Motor neuron (in vitro differentiated cells): ENCODE data around the gene SKOR1. TPM values are rescaled to one million over a fixed set of nuclear protein-coding genes. Genes with fewer than 3 reads are reported as not detected.

Source experiments
- ATAC-seq, 8 experiments: fragments of 200-7000 bp; cut with Tn5 transposase; replicated peaks in 6 of 8; 2 replicates each; pipeline ENCODE4 v1.8.0; 2021; ENCODE audit warnings: mild to moderate bottlenecking in 8 of 8, moderate library complexity in 8 of 8
- H3K27ac ChIP-seq, 2 donors: fragments of 250-450 bp; sonication (Bioruptor Pico); 2 replicates each; pipeline ENCODE4 v1.9.0; 2021; ENCODE audit warnings: antibody characterized with exemption in 2 of 2, mild to moderate bottlenecking in 2 of 2, moderate library complexity in 1 of 2
- H3K4me1 ChIP-seq, 2 donors: fragments of 250-450 bp; sonication (Bioruptor Pico); replicated peaks in 1 of 2; 2 replicates each; pipeline ENCODE4 v1.6.1; 2021; ENCODE audit warnings: antibody characterized with exemption in 2 of 2, mild to moderate bottlenecking in 2 of 2, moderate library complexity in 1 of 2
- H3K4me3 ChIP-seq, 5 donors: fragments of 250-450 bp; sonication (Bioruptor Pico); 2 replicates each; pipeline ENCODE4 v1.9.0; 2021; ENCODE audit warnings: antibody characterized with exemption in 5 of 5, mild to moderate bottlenecking in 5 of 5, moderate library complexity in 4 of 5
- WGBS, 10 experiments: fragments of 450-650 bp; shearing (Covaris generic); methylation state at CpG; one replicate each; pipeline ENCODE4 v1.0.0; 2022; 5-methylcytosine and 5-hydroxymethylcytosine counted together
- in situ Hi-C, 9 experiments: fragments of 400-800 bp; cut with MboI; loops; one replicate each; pipeline ENCODE4 v1.15.0; 2021; ENCODE audit warnings: low sequenced_read_pairs in 9 of 9, low pct_unique_long_range_greater_than_20kb in 2 of 9; ENCODE audit not compliant: unreplicated experiment in 9 of 9
- total RNA-seq, 8 experiments: library from RNA; unstranded; fragments of 300-600 nt; gene quantifications; 2 replicates each; pipeline versions ENCODE4 v1.2.3 to v1.2.4, GENCODE V29; 2022

The SKOR1 gene
- total RNA-seq, 8 experiments from 2014 or later = 0.10 to 1.00 (median 0.42) TPM

DNA sequence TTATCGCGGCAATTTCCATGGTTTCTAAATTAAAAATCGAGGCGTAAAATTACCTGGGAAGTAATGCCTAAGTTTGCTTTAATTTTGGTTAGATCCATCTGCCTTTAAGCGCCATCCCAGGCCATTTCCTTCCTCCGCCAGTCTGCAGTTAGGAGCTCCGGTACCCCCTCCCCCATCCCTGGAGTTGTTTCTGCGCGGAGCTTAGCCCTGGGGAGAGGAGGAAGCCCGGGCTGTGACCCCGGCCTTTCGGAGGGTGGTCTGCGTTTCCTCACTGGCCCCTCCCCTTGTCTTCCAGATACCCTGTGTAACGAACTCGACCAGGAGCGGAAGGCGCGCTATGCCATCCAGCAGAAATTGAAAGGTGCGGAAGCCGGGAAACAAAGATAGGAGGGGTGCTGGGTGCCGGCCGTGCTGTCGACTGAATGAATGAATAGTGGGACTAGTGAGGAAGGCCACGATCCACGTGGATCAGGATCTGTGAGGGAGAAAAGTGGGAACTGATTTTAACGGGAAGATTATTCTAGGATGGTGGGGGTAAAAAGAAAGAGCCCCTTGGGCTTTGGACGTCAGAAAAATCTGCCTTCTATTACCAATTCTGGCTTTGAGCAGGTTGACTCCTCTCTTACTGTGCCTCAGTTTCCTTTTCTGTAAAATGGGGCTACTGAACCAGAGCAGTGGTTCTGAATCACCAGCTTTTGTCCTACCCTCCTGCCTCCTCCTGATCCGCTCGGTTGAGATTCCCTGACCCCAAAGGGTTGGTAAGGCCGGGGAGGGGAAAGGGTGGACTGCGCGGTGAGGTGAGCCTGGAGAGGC lies 7.8 kb downstream of the SKOR1 start:
- ATAC-seq = no peak
- Histone ChIP-seq H3K4me1 (peaks cover 8 to 16% of the 10 kb centered on the region in 2 donors), H3K27ac (no peak overlapping the region), H3K4me3 (peak overlapping the region in 1 of 5 donors; percentile 12)
- 0 to 39% (median 10%) methylated on average over 2 to 16 of the region's 32 CpGs for WGBS, 10 experiments
- in situ Hi-C loops = loop anchor here in 7 of 9 experiments (10.0 to 25.0 kb wide), 4 partner anchors 296 to 896 kb away; partner anchors contain the start of gene MAP2K5 (in 1 of the 7)

DNA sequence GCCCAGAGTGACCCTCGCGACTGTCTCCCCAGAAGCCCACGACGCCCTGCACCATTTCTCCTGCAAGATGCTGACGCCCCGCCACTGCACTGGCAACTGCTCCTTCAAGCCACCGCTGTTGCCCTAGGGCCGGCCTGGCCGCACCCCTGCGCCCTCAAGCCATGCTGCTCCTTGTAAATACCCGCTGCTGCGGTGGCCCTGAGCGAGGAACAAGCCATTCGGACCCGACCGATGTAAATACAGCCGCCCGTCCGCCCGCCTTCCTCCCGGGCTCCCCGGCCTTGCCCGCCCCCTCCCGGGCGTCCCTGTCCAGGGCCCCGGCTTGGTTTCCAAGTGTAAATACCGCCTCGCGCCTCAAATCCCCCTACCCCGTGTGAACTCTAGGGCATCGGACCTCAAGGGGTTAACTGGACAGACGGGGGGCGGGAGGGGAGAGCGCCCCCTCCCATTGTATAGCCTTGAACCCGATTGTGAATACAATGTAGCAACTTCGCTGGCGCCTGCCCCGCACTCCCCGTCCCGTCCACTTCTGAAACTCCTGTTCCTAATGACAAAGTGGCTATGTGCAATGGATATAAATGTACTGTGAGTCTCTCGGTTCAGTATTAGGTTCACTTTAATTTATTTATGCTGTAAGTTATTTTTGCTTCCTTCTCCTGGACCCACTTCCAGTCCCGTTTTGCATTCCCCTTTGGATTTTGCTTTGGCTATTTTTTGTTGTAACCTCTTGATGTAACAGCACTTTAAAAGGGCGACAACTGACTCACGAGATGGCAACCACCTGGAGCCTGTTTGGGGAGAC lies 8.6 kb downstream of the SKOR1 start:
- Histone ChIP-seq H3K4me1 (peaks cover 8 to 16% of the 10 kb centered on the region in 2 donors), H3K4me3 (peak overlapping the region in 1 of 5 donors; percentile 12), H3K27ac (no peak overlapping the region)
- in situ Hi-C loops = loop anchor here in 7 of 9 experiments (10.0 to 25.0 kb wide), 4 partner anchors 297 to 897 kb away; partner anchors contain the start of gene MAP2K5 (in 1 of the 7)
- WGBS, 10 experiments = 0 to 19% (median 1%) methylated on average over 1 to 9 of the region's 44 CpGs; no CpG with 5 or more reads in 2 of the 10 experiments
- ATAC-seq = peak; percentile 68 to 83 (median 76)

DNA sequence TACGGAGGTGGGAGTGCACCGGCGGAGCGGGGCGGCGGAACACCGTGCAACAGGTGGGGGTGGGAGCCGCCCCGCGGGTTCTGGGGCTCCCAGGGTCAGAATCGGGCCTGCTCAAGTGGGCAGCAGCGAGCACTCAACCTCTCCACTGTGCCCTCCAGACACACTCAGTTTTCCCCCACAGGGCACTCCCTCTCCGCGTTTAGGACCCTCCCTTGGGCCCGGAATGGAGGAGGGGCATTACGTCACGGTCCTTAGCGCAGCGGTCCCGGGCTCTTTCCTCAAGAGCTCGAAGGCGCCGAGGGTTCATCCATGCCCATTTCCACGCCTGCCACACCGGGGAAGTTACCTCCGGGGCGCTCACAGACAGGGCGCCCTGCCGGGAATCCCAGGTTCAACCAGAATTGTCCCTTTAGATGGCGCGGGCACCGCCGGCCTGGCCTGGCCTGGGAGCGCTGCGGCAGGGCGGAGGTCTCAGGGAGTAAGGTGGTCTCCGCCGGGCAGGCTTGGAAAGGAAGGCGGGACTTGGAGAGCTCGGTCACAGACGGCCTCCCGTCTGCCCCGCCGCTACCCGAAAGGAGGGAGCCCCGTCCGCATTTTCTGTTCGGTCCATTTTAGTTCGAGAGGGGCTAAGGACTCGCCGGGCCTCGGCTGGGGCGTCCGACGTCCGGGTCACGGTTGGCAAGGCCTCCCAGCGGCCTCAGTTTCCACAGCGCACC lies 9.4 kb downstream of the SKOR1 start:
- peak overlapping the region in 1 of 5 donors; percentile 4 for H3K4me3 ChIP-seq
- in situ Hi-C loops = loop anchor here in 7 of 9 experiments (10.0 to 25.0 kb wide), 4 partner anchors 297 to 897 kb away; partner anchors contain the start of gene MAP2K5 (in 1 of the 7)
- no peak overlapping the region for H3K27ac ChIP-seq
- H3K4me1 ChIP-seq = peaks cover 8 to 16% of the 10 kb centered on the region in 2 donors
- peak in 1 of 8 experiments; percentile 2 for ATAC-seq
- WGBS, 10 experiments = 14 to 29% (median 21%) methylated on average over 5 to 23 of the region's 59 CpGs; no CpG with 5 or more reads in 6 of the 10 experiments

DNA sequence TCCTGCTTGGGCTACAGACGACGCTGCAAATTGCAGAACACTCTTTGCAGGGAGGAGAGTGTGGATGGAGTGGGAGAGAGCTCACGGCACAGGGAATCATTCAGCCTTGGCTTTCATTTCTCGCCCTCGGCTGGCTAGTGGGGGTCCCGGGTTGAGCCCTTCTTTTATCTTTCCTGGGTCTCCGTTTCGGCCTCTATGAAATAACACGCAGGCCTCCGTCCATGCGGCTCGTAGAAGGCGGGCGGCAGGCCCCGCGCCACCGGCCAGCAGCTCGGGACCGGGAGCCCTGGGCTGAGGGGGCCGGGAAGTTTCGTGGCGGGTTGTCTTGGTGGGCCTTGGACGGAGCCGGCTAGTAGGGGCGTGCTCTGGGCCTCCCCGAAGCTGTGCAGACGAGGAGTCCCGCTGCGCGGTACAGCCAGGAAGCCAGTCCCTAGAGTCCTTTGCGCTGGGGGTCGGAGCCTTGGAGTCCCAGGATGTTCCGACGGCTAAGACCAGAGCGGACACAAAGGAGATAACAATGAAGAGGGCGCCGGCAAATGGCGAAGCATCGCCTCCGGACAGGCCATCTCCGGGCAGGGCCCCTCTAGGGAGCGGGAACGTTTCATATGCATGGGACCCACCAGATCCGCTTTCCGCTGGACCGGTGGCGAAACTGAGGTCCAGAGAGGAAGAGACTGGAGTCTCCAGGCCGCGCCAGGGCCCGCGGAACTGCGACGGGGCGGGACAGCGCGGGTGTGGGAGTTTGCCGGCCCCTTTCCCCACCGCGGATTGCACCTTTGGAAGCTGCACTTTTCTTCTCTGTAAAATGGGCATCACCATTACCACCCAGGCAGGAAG lies 10.2 kb downstream of the SKOR1 start:
- Histone ChIP-seq H3K4me3 (no peak overlapping the region), H3K27ac (no peak overlapping the region), H3K4me1 (peaks cover 8 to 16% of the 10 kb centered on the region in 2 donors)
- ATAC-seq = no peak
- in situ Hi-C loops = loop anchor here in 7 of 9 experiments (10.0 to 25.0 kb wide), 4 partner anchors 298 to 898 kb away; partner anchors contain the start of gene MAP2K5 (in 1 of the 7)
- 0 to 60% (median 26%) methylated on average over 1 to 24 of the region's 59 CpGs; no CpG with 5 or more reads in 3 of the 10 experiments for WGBS, 10 experiments

DNA sequence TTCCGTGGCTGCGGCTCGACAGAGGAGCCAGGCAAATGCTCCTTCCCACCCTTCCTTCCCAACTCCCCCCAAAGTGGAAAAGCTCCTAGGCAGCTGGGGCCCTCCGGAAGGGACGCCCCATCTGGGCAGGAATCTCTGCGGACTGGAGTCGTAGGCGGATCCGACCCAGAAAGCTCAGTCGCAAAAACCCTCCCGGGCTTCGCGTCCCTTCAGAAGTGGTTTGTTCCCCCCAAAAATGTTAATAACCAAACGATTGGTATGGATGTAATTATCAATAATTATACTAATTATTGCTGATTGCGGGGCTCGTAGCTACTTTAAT lies 10.8 kb downstream of the SKOR1 start:
- Histone ChIP-seq H3K4me3 (no peak overlapping the region), H3K27ac (no peak overlapping the region), H3K4me1 (peaks cover 8 to 16% of the 10 kb centered on the region in 2 donors)
- 0 to 40% (median 5%) methylated on average over 2 to 13 of the region's 16 CpGs; no CpG with 5 or more reads in 2 of the 10 experiments for WGBS, 10 experiments
- ATAC-seq = no peak
- in situ Hi-C loops = loop anchor here in 7 of 9 experiments (10.0 to 25.0 kb wide), 4 partner anchors 299 to 899 kb away; partner anchors contain the start of gene MAP2K5 (in 1 of the 7)

DNA sequence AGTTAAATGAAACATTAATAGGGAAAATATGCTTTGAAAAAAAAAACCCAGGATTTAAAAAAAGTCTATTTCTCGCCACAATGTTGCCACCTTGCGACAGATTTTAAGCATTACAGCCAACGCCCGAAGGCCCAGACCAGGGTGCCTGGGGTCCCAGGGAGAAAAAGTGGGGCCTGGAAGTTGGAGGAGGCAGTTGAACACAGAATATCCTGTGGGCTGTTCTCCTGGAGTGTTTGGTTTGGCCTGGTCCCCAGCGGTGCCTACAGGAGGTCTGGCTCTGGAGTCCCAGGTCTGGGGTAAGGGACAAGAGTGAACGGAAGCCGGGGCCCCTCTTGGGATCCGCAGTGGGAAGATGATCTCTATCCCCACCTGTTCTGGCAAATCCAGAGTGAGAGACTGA lies 11.2 kb downstream of the SKOR1 start:
- in situ Hi-C loops = loop anchor here in 7 of 9 experiments (10.0 to 25.0 kb wide), 4 partner anchors 299 to 899 kb away; partner anchors contain the start of gene MAP2K5 (in 1 of the 7)
- 0 to 50% (median 20%) methylated on average over 2 to 8 of the region's 8 CpGs; no CpG with 5 or more reads in 3 of the 10 experiments for WGBS, 10 experiments
- ATAC-seq = no peak
- Histone ChIP-seq H3K27ac (no peak overlapping the region), H3K4me1 (peaks cover 8 to 16% of the 10 kb centered on the region in 2 donors), H3K4me3 (no peak overlapping the region)

DNA sequence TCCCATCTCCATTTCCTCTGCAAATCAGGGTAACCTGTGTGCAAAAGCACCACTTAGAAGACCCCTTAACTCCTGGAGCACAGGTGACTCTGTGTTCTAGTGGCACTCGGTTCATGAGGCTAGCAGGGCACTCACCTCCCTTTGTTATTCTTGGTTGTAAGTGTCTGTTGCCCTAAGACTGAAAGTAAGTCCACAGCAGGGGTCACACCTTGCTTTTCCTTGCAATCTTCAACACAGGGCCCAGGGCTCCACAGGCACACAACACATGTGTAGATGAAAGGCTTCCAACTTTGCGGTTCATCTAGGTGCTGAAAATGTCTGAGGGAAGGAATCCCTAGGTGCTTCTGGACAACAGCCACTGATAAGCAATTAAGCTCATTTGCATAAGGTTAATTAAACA lies 11.6 kb downstream of the SKOR1 start:
- in situ Hi-C loops = loop anchor here in 7 of 9 experiments (10.0 to 25.0 kb wide), 4 partner anchors 300 to 900 kb away; partner anchors contain the start of gene MAP2K5 (in 1 of the 7)
- Histone ChIP-seq H3K4me1 (peaks cover 8 to 16% of the 10 kb centered on the region in 2 donors), H3K27ac (no peak overlapping the region), H3K4me3 (no peak overlapping the region)
- WGBS, 10 experiments = 13 to 100% (median 20%) methylated on average over 1 to 2 of the region's 2 CpGs; no CpG with 5 or more reads in 5 of the 10 experiments
- no peak for ATAC-seq

DNA sequence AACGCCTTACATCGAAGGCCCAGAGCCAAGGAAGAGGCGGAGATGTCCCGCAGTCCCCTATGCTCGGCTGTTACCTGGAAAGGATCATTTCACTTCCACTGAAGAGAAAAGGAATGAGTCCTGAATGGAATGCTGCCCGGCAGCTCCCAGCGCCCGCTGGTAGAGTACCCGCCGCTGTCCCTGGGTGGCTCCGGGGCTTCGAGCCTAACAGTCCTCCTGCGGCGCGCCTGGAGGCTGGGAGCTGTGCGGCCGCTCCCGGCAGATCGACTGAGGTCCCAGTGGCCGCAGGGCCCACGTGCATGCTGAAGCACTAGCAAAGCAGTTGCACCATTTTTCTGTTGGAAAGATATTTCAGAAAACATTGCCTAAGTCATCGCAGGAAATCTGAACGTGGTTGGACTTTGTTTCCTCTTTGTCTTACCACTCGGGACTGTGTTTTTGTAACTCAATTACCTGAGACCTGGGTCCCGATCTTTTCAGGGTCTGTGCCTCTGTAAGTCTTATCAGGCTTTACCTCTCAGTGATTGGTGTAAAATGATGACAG lies 13.6 kb downstream of the SKOR1 start:
- ATAC-seq = peak in 5 of 8 experiments; percentile 15 to 45 (median 38)
- Histone ChIP-seq H3K27ac (no peak overlapping the region), H3K4me1 (peaks cover 7 to 12% of the 10 kb centered on the region in 2 donors), H3K4me3 (peak overlapping the region; percentile 67 to 94 (median 81))
- in situ Hi-C loops = loop anchor here in 7 of 9 experiments (10.0 to 25.0 kb wide), 4 partner anchors 302 to 902 kb away; partner anchors contain the start of gene MAP2K5 (in 1 of the 7)
- WGBS, 10 experiments = 0 to 100% (median 15%) methylated on average over 1 to 8 of the region's 25 CpGs

DNA sequence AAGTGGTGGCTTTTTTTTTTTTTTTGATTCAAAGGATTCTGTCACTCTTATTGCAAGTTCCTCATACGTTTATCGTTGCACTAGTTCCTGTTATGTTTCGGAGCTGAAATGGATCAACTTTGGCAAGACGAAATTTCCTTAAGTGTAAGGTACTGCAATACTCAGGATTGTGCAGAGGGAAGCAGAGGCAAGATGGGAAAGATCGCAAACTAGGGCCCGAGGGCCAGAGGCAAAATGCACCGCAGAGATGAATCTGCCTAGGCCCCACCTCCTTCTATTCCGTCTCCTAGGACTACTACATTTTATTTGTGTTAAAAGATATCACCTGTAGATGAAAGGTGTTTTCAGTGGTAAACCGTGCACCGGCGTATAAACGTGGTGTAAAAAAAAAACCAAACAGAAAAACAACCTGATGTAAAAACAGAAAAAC lies 14.2 kb downstream of the SKOR1 start:
- WGBS, 10 experiments = 0 to 20% (median 7%) methylated on average over 2 to 12 of the region's 12 CpGs
- H3K4me1 ChIP-seq = peaks cover 12 to 15% of the 10 kb centered on the region in 2 donors
- H3K27ac ChIP-seq = peak overlapping the region; percentile 87 to 92
- peak; percentile 18 to 54 (median 34) for ATAC-seq
- H3K4me3 ChIP-seq = peak overlapping the region; percentile 67 to 94 (median 81)
- in situ Hi-C loops = loop anchor here in 7 of 9 experiments (10.0 to 25.0 kb wide), 4 partner anchors 302 to 902 kb away; partner anchors contain the start of gene MAP2K5 (in 1 of the 7)

DNA sequence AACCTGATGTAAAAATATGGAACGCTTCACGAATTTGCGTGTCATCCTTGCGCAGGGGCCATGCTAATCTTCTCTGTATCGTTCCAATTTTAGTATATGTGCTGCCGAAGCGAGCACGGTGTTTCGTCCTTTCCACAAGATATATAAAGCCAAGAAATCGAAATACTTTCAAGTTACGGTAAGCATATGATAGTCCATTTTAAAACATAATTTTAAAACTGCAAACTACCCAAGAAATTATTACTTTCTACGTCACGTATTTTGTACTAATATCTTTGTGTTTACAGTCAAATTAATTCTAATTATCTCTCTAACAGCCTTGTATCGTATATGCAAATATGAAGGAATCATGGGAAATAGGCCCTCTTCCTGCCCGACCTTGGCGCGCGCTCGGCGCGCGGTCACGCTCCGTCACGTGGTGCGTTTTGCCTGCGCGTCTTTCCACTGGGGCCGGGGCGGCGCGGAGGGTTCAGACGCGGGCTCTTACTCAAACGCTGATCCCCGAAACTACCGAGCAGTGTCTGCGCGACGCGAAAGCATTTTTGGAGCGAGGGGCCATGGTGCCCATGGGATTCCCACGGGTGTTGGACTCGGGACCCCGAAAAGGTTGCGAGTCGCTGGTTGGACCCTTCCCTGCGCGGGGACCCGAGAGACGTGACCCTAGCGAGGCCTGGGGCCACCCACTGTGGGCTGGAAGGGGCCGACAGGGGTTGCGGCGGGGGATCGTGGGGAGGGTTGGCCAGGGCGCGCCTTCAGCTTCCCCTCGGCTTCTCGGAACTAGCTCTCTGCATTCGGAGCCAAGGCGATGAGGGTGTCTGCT lies 14.8 kb downstream of the SKOR1 start, which contains the start of gene RNU6-1:
TSS of gene RNU6-1 (minus strand) at position 117 of the 820 bp plus-strand sequence.
- peak within 1 kb of the TSS; percentile 87 to 92 for H3K27ac ChIP-seq
- peak within 1 kb of the TSS; percentile 67 to 94 (median 81) for H3K4me3 ChIP-seq
- ATAC-seq = peak; percentile 70 to 87 (median 80)
- 0 to 4% (median 1%) methylated on average over 7 to 37 of the region's 62 CpGs; no CpG with 5 or more reads in 1 of the 10 experiments for WGBS, 10 experiments
- in situ Hi-C loops = loop anchor here in 7 of 9 experiments (10.0 to 25.0 kb wide), 4 partner anchors 303 to 903 kb away; partner anchors contain the start of gene MAP2K5 (in 1 of the 7)
- H3K4me1 ChIP-seq = peaks cover 12 to 15% of the 10 kb centered on the region in 2 donors
